Right lobe of liver (tissue), 6 donors: Measurements from ENCODE around the gene INO80. TPM values are rescaled to one million over a fixed set of nuclear protein-coding genes. Genes with fewer than 3 reads are reported as not detected.

Experiments used
- ATAC-seq, 4 donors: fragments of 200-7000 bp; cut with Tn5 transposase; one replicate each; pipeline ENCODE4 v1.9.1; 2020; ENCODE audit warnings: mild to moderate bottlenecking in 4 of 4, moderate library complexity in 4 of 4
- DNase-seq, 3 donors: peaks; one replicate each; pipeline ENCODE4 v3.0.0-alpha.2; 2020
- H3K27ac ChIP-seq, 3 donors: fragments of 200-600 bp; one replicate each; pipeline ENCODE4 v1.8.0; 2022
- H3K27me3 ChIP-seq, 2 donors: fragments of 200-600 bp; one replicate each; pipeline ENCODE4 v1.8.0; 2022
- H3K36me3 ChIP-seq, 4 donors: fragments of 200-600 bp; sonication (generic) in 1 of 4; one replicate each; pipeline versions ENCODE4 v1.5.1 to v1.8.0; 2017 to 2022; ENCODE audit warnings: control low read depth in 1 of 4
- H3K4me1 ChIP-seq, 4 donors: fragments of 200-600 bp; sonication (generic) in 1 of 4; one replicate each; pipeline versions ENCODE4 v1.5.1 to v1.8.0; 2017 to 2022; ENCODE audit warnings: control low read depth in 1 of 4
- H3K4me3 ChIP-seq, 3 donors: fragments of 200-600 bp; one replicate each; pipeline ENCODE4 v1.8.0; 2022
- H3K9me3 ChIP-seq, 4 donors: fragments of 200-600 bp; sonication (generic) in 1 of 4; one replicate each; pipeline versions ENCODE4 v1.5.1 to v1.8.0; 2017 to 2022; ENCODE audit warnings: control low read depth in 1 of 4
- POLR2A ChIP-seq: fragments of 450-650 bp; IDR thresholded peaks from one replicate; pipeline ENCODE4 v1.6.1; 2017; ENCODE audit warnings: antibody characterized with exemption, mild to moderate bottlenecking
- WGBS: methylation state at CpG from one replicate; pipeline ENCODE4 v1.1.6; 2018; ENCODE audit warnings: low coverage, low lambda C conversion rate; ENCODE audit not compliant: insufficient coverage; ENCODE audit errors: missing lambda C conversion rate; 5-methylcytosine and 5-hydroxymethylcytosine counted together
- intact Hi-C, 2 donors: fragments of 100-400 bp; cut with DNase I; formaldehyde crosslinking; loops; one replicate each; pipeline versions ENCODE4 v1.11.2 to v1.14.1; 2022
- total RNA-seq, 6 experiments: library from RNA; depleted of rRNA in 2 of 6; stranded (reverse); fragments of >200 nt in 2 of 6; fragmentation: NEBNext Ultra II Directional in 3 of 6; extraction: Animal tissue kit (Norgen Biotek cat#: 25700) in 3 of 6; gene quantifications; one replicate each; pipeline versions ENCODE4 v1.1.0 to v1.2.4, GENCODE V29; 2016 to 2023
- TF ChIP-seq, protein P1 (sequence below), 4 donors: fragments of 200-600 bp in 3 of 4; fragments of 450-650 bp in 1 of 4; IDR thresholded peaks; one replicate each; pipeline versions ENCODE4 v1.5.1 to v1.8.0; 2016 to 2022; ENCODE audit warnings: antibody characterized with exemption in 4 of 4, mild to moderate bottlenecking in 2 of 4
- donor health status: DM: no; HTN: yes; CAD: no.
- donor health status: DM: no; HTN: no; CAD: no.
- donor health status: DM: no; HTN: no; CAD: no.
- donor health status: DM: no; HTN: yes; CAD: no.
- donor health status: DM: no; HTN: yes; CAD: no.

The INO80 gene
- total RNA-seq, 6 experiments from 2014 or later, result 7.8 to 12.5 (median 11.2) TPM

GRCh38 chr15:41066516-41066915 is 49.6 kb downstream of the INO80 start:
- Histone ChIP-seq H3K36me3 (peaks cover 5 to 69% (median 27%) of the 10 kb centered on the region in 4 donors), H3K4me3 (no peak overlapping the region), H3K9me3 (peaks cover 0 to 4% (median 0%) of the 10 kb centered on the region in 4 donors), H3K27me3 (no peaks in the 10 kb centered on the region), H3K4me1 (no peaks in the 10 kb centered on the region), H3K27ac (no peak overlapping the region)
- DNase-seq, result no peak
- intact Hi-C loops, result no loop called here
- no peak for TF ChIP-seq POLR2A
- TF ChIP-seq, protein P1, sequence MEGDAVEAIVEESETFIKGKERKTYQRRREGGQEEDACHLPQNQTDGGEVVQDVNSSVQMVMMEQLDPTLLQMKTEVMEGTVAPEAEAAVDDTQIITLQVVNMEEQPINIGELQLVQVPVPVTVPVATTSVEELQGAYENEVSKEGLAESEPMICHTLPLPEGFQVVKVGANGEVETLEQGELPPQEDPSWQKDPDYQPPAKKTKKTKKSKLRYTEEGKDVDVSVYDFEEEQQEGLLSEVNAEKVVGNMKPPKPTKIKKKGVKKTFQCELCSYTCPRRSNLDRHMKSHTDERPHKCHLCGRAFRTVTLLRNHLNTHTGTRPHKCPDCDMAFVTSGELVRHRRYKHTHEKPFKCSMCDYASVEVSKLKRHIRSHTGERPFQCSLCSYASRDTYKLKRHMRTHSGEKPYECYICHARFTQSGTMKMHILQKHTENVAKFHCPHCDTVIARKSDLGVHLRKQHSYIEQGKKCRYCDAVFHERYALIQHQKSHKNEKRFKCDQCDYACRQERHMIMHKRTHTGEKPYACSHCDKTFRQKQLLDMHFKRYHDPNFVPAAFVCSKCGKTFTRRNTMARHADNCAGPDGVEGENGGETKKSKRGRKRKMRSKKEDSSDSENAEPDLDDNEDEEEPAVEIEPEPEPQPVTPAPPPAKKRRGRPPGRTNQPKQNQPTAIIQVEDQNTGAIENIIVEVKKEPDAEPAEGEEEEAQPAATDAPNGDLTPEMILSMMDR (IDR thresholded peaks at IDR 0.05), result no peak
- ATAC-seq, result no peak
- 97% methylated on average over 7 of the region's 7 CpGs for WGBS

DNA sequence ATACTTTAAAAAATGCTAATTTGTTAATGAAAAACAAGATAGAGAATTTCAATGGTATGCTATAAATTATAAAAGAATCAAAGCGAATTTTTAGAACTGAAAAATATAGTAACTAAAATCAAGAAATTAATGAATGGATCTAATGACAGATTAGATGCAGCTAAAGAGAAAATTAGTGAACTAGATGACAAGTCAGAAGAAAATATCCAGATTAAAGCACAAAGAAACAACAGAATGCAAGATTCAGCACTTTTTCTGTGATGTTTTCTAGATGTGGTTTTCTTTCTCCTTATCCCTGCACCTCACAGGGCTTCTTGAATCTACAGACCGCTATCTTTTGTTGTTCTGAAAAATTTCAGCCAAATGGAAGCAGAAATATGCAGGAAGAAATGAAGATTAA is 54.4 kb downstream of the INO80 start:
- no peak for ATAC-seq
- Histone ChIP-seq H3K4me1 (no peaks in the 10 kb centered on the region), H3K4me3 (no peak overlapping the region), H3K9me3 (peaks cover 0 to 5% (median 0%) of the 10 kb centered on the region in 4 donors), H3K36me3 (peaks cover 0 to 55% (median 17%) of the 10 kb centered on the region in 4 donors), H3K27me3 (no peaks in the 10 kb centered on the region), H3K27ac (no peak overlapping the region)
- 92% methylated on average over 2 of the region's 2 CpGs for WGBS
- DNase-seq, result no peak
- TF ChIP-seq, protein P1 (IDR thresholded peaks at IDR 0.05), result no peak
- no peak for TF ChIP-seq POLR2A
- intact Hi-C loops, result no loop called here

GRCh38 chr15:41060505-41060904 is 55.6 kb downstream of the INO80 start:
- intact Hi-C loops, result no loop called here
- peaks cover 0 to 5% (median 0%) of the 10 kb centered on the region in 4 donors for H3K9me3 ChIP-seq
- H3K27ac ChIP-seq, result no peak overlapping the region
- H3K36me3 ChIP-seq, result peaks cover 0 to 60% (median 26%) of the 10 kb centered on the region in 4 donors
- WGBS, result 100% methylated on average over 3 of the region's 3 CpGs
- no peak overlapping the region for H3K4me3 ChIP-seq
- ATAC-seq (no peak), DNase-seq (no peak)
- H3K4me1 ChIP-seq, result no peaks in the 10 kb centered on the region
- no peak for TF ChIP-seq POLR2A
- TF ChIP-seq, protein P1 (IDR thresholded peaks at IDR 0.05), result no peak
- H3K27me3 ChIP-seq, result no peaks in the 10 kb centered on the region

DNA sequence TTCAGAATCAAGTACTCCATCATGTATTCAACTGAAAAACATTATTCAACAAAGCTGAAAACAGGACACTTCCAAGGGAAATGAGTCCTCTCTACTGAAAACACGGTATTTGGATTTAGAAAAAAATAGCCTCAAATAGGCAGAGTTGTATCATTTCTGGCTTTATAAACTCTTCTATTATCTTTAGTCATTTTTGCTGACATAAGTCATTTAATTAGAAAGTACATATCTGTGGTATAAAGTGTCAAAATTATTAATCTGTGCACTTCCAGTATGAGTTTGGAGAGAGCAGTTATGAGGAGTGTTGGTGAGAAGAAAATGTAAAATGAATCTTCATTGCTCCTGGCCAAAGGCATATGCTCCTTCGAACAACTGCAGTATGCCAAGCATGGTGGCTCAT is 59.3 kb downstream of the INO80 start:
- Histone ChIP-seq H3K4me3 (no peak overlapping the region), H3K27ac (no peak overlapping the region), H3K4me1 (no peaks in the 10 kb centered on the region), H3K9me3 (peaks cover 0 to 5% (median 0%) of the 10 kb centered on the region in 4 donors), H3K27me3 (no peaks in the 10 kb centered on the region), H3K36me3 (peaks cover 0 to 74% (median 31%) of the 10 kb centered on the region in 4 donors)
- DNase-seq, result no peak
- TF ChIP-seq, protein P1 (IDR thresholded peaks at IDR 0.05), result no peak
- no peak for TF ChIP-seq POLR2A
- 78% methylated on average over 1 of the region's 2 CpGs for WGBS
- intact Hi-C loops, result no loop called here
- ATAC-seq, result no peak

GRCh38 chr15:41055706-41056105 is 60.4 kb downstream of the INO80 start:
- no peaks in the 10 kb centered on the region for H3K4me1 ChIP-seq
- H3K36me3 ChIP-seq, result peaks cover 0 to 81% (median 31%) of the 10 kb centered on the region in 4 donors
- H3K9me3 ChIP-seq, result no peaks in the 10 kb centered on the region
- TF ChIP-seq, protein P1 (IDR thresholded peaks at IDR 0.05), result no peak
- TF ChIP-seq POLR2A, result no peak
- no peaks in the 10 kb centered on the region for H3K27me3 ChIP-seq
- 100% methylated on average over 2 of the region's 2 CpGs for WGBS
- no peak for DNase-seq
- H3K4me3 ChIP-seq, result no peak overlapping the region
- H3K27ac ChIP-seq, result no peak overlapping the region
- intact Hi-C loops, result no loop called here
- no peak for ATAC-seq
